PC-9 (cell line): ENCODE data around the gene PHYHIPL. TPM values are rescaled to one million over a fixed set of nuclear protein-coding genes. Genes with fewer than 3 reads are reported as not detected.

Source experiments
- BruUV-seq: library from RNA; stranded (reverse); fragments of 400-500 nt; replicated peaks from 2 replicates; lab custom pipeline; 2021; lab: Mats Ljungman, UMichigan
- CTCF ChIA-PET: fragments of 300-600 bp; sonication (Branson Sonifier 250); formaldehyde crosslinking; loops from one replicate; lab custom pipeline; 2022; ENCODE audit warnings: antibody characterized with exemption; lab: Charles Lee
- POLR2A ChIA-PET: fragments of 300-600 bp; sonication (Branson Sonifier 250); formaldehyde crosslinking; loops from one replicate; lab custom pipeline; 2022; ENCODE audit warnings: antibody characterized with exemption; ENCODE audit not compliant: unreplicated experiment; lab: Charles Lee
- DNase-seq, 2 experiments: peaks; one replicate each; pipeline versions ENCODE4 v3.0.0 to v3.0.0-alpha.2; 2015 to 2022; ENCODE audit warnings: mixed read lengths in 1 of 2
- H2AFZ ChIP-seq: fragments of 200-600 bp; sonication (generic); 2 replicates; pipeline ENCODE4 v1.8.1; 2017; ENCODE audit warnings: antibody characterized with exemption
- H3F3A ChIP-seq: fragments of 200-600 bp; sonication (generic); 2 replicates; pipeline ENCODE4 v1.8.1; 2017; ENCODE audit warnings: antibody characterized with exemption, mild to moderate bottlenecking, low read depth; ENCODE audit not compliant: insufficient read depth
- H3K27ac ChIP-seq: fragments of 200-600 bp; sonication (generic); 2 replicates; pipeline ENCODE4 v1.6.1; 2016; ENCODE audit warnings: mixed run types
- H3K27me3 ChIP-seq: fragments of 200-600 bp; sonication (generic); 2 replicates; pipeline ENCODE4 v1.6.1; 2016; ENCODE audit warnings: low read depth, mixed run types; ENCODE audit not compliant: insufficient read depth
- H3K36me3 ChIP-seq: fragments of 200-600 bp; sonication (generic); 2 replicates; pipeline ENCODE4 v1.6.1; 2016; ENCODE audit warnings: low read depth, mixed run types
- H3K4me1 ChIP-seq: fragments of 200-600 bp; sonication (generic); replicated peaks from 2 replicates; pipeline ENCODE4 v1.6.1; 2016; ENCODE audit warnings: mixed run types; ENCODE audit not compliant: insufficient read depth
- H3K4me2 ChIP-seq: fragments of 200-600 bp; sonication (generic); 2 replicates; pipeline ENCODE4 v1.6.1; 2017; ENCODE audit warnings: mixed run types
- H3K4me3 ChIP-seq: fragments of 200-600 bp; sonication (generic); 2 replicates; pipeline ENCODE4 v1.6.1; 2016; ENCODE audit warnings: mixed run types
- H3K79me2 ChIP-seq: fragments of 200-600 bp; sonication (generic); 2 replicates; pipeline ENCODE4 v1.6.1; 2017; ENCODE audit warnings: low read depth, mixed run types
- H3K9me2 ChIP-seq: fragments of 200-600 bp; sonication (generic); 2 replicates; pipeline ENCODE4 v1.8.1; 2017; ENCODE audit warnings: mild to moderate bottlenecking; ENCODE audit not compliant: insufficient read depth
- H3K9me3 ChIP-seq: fragments of 200-600 bp; sonication (generic); 2 replicates; pipeline ENCODE4 v1.8.1; 2016; ENCODE audit warnings: low read depth; ENCODE audit not compliant: insufficient read depth
- H4K20me1 ChIP-seq: fragments of 200-600 bp; sonication (generic); 2 replicates; pipeline ENCODE4 v1.8.1; 2017; ENCODE audit not compliant: insufficient read depth
- EZH2 ChIP-seq: fragments of 200-600 bp; sonication (generic); IDR thresholded peaks from 2 replicates; pipeline ENCODE4 v1.8.0; 2017; ENCODE audit warnings: antibody characterized with exemption, low read depth
- intact Hi-C: fragments of 100-400 bp; cut with micrococcal nuclease; formaldehyde crosslinking; loops from one replicate; pipeline ENCODE4 v1.10.0; 2022; ENCODE audit not compliant: unreplicated experiment
- total RNA-seq: library from RNA; stranded (reverse); gene quantifications from 2 replicates; pipeline ENCODE4 v1.2.3, GENCODE V29; 2021
- TF ChIP-seq, protein P1 (sequence below): fragments of 200-600 bp; sonication (generic); conservative IDR thresholded peaks from 2 replicates; pipeline ENCODE4 v1.6.1; 2017; ENCODE audit warnings: mixed run types, antibody characterized with exemption, mild to moderate bottlenecking, moderate library complexity

PHYHIPL gene
- total RNA-seq, 1 experiment from 2014 or later, result not detected

- TF ChIP-seq, protein P1, sequence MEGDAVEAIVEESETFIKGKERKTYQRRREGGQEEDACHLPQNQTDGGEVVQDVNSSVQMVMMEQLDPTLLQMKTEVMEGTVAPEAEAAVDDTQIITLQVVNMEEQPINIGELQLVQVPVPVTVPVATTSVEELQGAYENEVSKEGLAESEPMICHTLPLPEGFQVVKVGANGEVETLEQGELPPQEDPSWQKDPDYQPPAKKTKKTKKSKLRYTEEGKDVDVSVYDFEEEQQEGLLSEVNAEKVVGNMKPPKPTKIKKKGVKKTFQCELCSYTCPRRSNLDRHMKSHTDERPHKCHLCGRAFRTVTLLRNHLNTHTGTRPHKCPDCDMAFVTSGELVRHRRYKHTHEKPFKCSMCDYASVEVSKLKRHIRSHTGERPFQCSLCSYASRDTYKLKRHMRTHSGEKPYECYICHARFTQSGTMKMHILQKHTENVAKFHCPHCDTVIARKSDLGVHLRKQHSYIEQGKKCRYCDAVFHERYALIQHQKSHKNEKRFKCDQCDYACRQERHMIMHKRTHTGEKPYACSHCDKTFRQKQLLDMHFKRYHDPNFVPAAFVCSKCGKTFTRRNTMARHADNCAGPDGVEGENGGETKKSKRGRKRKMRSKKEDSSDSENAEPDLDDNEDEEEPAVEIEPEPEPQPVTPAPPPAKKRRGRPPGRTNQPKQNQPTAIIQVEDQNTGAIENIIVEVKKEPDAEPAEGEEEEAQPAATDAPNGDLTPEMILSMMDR, result no peak
- TF ChIP-seq EZH2, result no peak
These were observed 97.0 kb downstream of the PHYHIPL start for GRCh38 chr10:59273445-59273844.

GRCh38 chr10:59276133-59276532 lies 99.7 kb downstream of the PHYHIPL start:
- no peak for DNase-seq
- Histone ChIP-seq H3K36me3 (no peaks in the 10 kb centered on the region), H3K79me2 (no peaks in the 10 kb centered on the region), H3K9me3 (no peaks in the 10 kb centered on the region), H3K27me3 (no peaks in the 10 kb centered on the region), H3K9me2 (no peaks in the 10 kb centered on the region), H3F3A (no peaks in the 10 kb centered on the region), H3K4me2 (no peak overlapping the region), H4K20me1 (no peaks in the 10 kb centered on the region), H2AFZ (no peak overlapping the region), H3K27ac (no peak overlapping the region), H3K4me1 (no peaks in the 10 kb centered on the region), H3K4me3 (no peak overlapping the region)
- CTCF ChIA-PET, result no interaction called here
- no TSS peak for BruUV-seq
- TF ChIP-seq, protein P1, result no peak
- no peak for TF ChIP-seq EZH2
- POLR2A ChIA-PET, result no interaction called here
- intact Hi-C loops, result no loop called here

More at GRCh38 chr10:59273445-59273844, 97.0 kb downstream of the PHYHIPL start:
- Histone ChIP-seq H3K9me2 (no peaks in the 10 kb centered on the region), H4K20me1 (no peaks in the 10 kb centered on the region), H3F3A (no peaks in the 10 kb centered on the region), H3K4me3 (no peak overlapping the region), H2AFZ (no peak overlapping the region), H3K36me3 (no peaks in the 10 kb centered on the region), H3K4me1 (no peaks in the 10 kb centered on the region), H3K9me3 (no peaks in the 10 kb centered on the region), H3K27me3 (no peaks in the 10 kb centered on the region), H3K4me2 (no peak overlapping the region), H3K79me2 (no peaks in the 10 kb centered on the region), H3K27ac (no peak overlapping the region)
- no TSS peak for BruUV-seq
- no peak for DNase-seq
- POLR2A ChIA-PET, result no interaction called here
- CTCF ChIA-PET, result no interaction called here
- intact Hi-C loops, result no loop called here

GRCh38 chr10:59276919-59277318 lies 100.5 kb downstream of the PHYHIPL start:
- no peaks in the 10 kb centered on the region for H3K36me3 ChIP-seq
- no peaks in the 10 kb centered on the region for H3K4me1 ChIP-seq
- no peaks in the 10 kb centered on the region for H4K20me1 ChIP-seq
- no peak overlapping the region for H3K4me3 ChIP-seq
- H2AFZ ChIP-seq, result no peak overlapping the region
- BruUV-seq, result no TSS peak
- no peak overlapping the region for H3K27ac ChIP-seq
- H3K4me2 ChIP-seq, result no peak overlapping the region
- intact Hi-C loops, result no loop called here
- H3K27me3 ChIP-seq, result no peaks in the 10 kb centered on the region
- POLR2A ChIA-PET, result no interaction called here
- no peak for DNase-seq
- CTCF ChIA-PET, result no interaction called here
- TF ChIP-seq EZH2, result no peak
- TF ChIP-seq, protein P1, result no peak
- no peaks in the 10 kb centered on the region for H3K9me3 ChIP-seq
- H3K9me2 ChIP-seq, result no peaks in the 10 kb centered on the region
- H3F3A ChIP-seq, result no peaks in the 10 kb centered on the region
- H3K79me2 ChIP-seq, result no peaks in the 10 kb centered on the region
